ENCODE data around the gene SATL1. TPM values are rescaled to one million over a fixed set of nuclear protein-coding genes. Genes with fewer than 3 reads are reported as not detected.

The SATL1 gene
- total RNA-seq, 1 experiment from 2014 or later, result not detected

DNA sequence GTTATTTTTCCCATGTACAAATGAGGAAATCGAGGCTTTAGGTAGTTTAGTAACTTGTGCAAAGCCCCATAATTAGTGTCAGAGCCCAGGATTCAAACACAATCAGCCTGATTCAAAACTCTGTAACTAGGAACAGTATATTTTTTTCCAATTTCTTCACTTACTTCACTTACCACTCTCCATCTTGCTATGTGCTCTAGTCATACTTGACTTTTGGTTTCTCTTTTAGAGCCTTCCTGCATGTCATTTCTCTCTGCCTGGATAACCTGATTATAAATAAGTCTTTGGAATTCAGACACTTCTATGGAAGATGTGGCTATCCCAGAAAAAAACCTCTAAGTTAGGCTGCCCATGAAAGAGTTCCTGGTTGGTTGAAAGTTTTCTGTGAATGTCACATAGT lies 22.2 kb downstream of the SATL1 start:
- intact Hi-C loops (cut with micrococcal nuclease), result no loop called here
- H3K79me2 ChIP-seq (ENCODE audit: insufficient read depth, low read length), result no peaks in the 10 kb centered on the region
- H3K27me3 ChIP-seq (ENCODE audit: insufficient read depth, low read length), result no peaks in the 10 kb centered on the region
- H3K9ac ChIP-seq (ENCODE audit: low read length), result no peak overlapping the region
- no TSS peak for BruUV-seq (replicated peaks)
- no peak overlapping the region for H3K4me2 ChIP-seq (ENCODE audit: low read length)
- ChIA-PET CTCF (no interaction called here), POLR2A (no interaction called here), RAD21 (ENCODE audit: low non-redundant PET in 1 of 2, low total read pairs in 2 of 2, uncharacterized antibody in 2 of 2, unreplicated experiment in 2 of 2) (no interaction called here)
- no peaks in the 10 kb centered on the region for H3K9me3 ChIP-seq (ENCODE audit: control insufficient read depth in 1 of 2, insufficient read depth in 1 of 2, low read depth in 1 of 2, low read length in 2 of 2)
- H2AFZ ChIP-seq (ENCODE audit: low read depth, low read length, poor library complexity, severe bottlenecking), result no peak overlapping the region
- DNase-seq (ENCODE audit: low read depth, low spot score) (no peak), ATAC-seq (no peak)
- no peaks in the 10 kb centered on the region for H4K20me1 ChIP-seq (ENCODE audit: insufficient read depth)
- no peak overlapping the region for H3K4me3 ChIP-seq (replicated peaks in 1 of 2; ENCODE audit: low read depth in 1 of 2, low read length in 2 of 2)
- no peaks in the 10 kb centered on the region for H3K4me1 ChIP-seq (ENCODE audit: control insufficient read depth in 1 of 2, insufficient read depth in 2 of 2, low read length in 2 of 2)
- no peaks in the 10 kb centered on the region for H3K36me3 ChIP-seq (ENCODE audit: control insufficient read depth in 1 of 2, insufficient read depth in 2 of 2, low read length in 2 of 2)
- TF ChIP-seq RAD21 (IDR thresholded peaks at IDR 0.05; ENCODE audit: low read depth), result no peak
- TF ChIP-seq, protein P1, sequence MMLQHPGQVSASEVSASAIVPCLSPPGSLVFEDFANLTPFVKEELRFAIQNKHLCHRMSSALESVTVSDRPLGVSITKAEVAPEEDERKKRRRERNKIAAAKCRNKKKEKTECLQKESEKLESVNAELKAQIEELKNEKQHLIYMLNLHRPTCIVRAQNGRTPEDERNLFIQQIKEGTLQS (IDR thresholded peaks at IDR 0.05), result no peak
- no peak for TF ChIP-seq SIN3A (IDR thresholded peaks at IDR 0.05; ENCODE audit: low read depth)
- no peak for TF ChIP-seq POLR2AphosphoS5 (IDR thresholded peaks at IDR 0.05; ENCODE audit: low read depth, low read length)
- no peak for TF ChIP-seq FOSL1 (IDR thresholded peaks at IDR 0.05; ENCODE audit: low read depth)
- no peak for TF ChIP-seq TCF7L2 (IDR thresholded peaks at IDR 0.05; ENCODE audit: borderline replicate concordance, extremely low read depth, insufficient read depth, insufficient read length)
- TF ChIP-seq, protein P2, sequence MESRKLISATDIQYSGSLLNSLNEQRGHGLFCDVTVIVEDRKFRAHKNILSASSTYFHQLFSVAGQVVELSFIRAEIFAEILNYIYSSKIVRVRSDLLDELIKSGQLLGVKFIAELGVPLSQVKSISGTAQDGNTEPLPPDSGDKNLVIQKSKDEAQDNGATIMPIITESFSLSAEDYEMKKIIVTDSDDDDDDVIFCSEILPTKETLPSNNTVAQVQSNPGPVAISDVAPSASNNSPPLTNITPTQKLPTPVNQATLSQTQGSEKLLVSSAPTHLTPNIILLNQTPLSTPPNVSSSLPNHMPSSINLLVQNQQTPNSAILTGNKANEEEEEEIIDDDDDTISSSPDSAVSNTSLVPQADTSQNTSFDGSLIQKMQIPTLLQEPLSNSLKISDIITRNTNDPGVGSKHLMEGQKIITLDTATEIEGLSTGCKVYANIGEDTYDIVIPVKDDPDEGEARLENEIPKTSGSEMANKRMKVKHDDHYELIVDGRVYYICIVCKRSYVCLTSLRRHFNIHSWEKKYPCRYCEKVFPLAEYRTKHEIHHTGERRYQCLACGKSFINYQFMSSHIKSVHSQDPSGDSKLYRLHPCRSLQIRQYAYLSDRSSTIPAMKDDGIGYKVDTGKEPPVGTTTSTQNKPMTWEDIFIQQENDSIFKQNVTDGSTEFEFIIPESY (IDR thresholded peaks at IDR 0.05; ENCODE audit: extremely low read depth, insufficient replicate concordance, low read length), result no peak
- TF ChIP-seq ZNF274 (IDR thresholded peaks at IDR 0.05; ENCODE audit: low read depth, low read length), result no peak
- TF ChIP-seq SP1 (IDR thresholded peaks at IDR 0.05; ENCODE audit: low read depth), result no peak
- no peak for TF ChIP-seq POLR2A (IDR thresholded peaks at IDR 0.05; ENCODE audit: borderline replicate concordance, extremely low read depth, insufficient read depth, insufficient read length)
- TF ChIP-seq CEBPB (IDR thresholded peaks at IDR 0.05; ENCODE audit: low read depth), result no peak
- no peak for TF ChIP-seq ELF1 (IDR thresholded peaks at IDR 0.05; ENCODE audit: borderline replicate concordance, low read depth)
- no peak for TF ChIP-seq CBX3 (IDR thresholded peaks at IDR 0.05; ENCODE audit: low read depth)
- H3K9me2 ChIP-seq (ENCODE audit: insufficient read depth), result no peaks in the 10 kb centered on the region
- H3K27ac ChIP-seq (ENCODE audit: low read depth, low read length), result no peak overlapping the region

All from HCT116 (cell line).